ENCODE data around the gene PLEKHA8.

- TF ChIP-seq CTCF (conservative IDR thresholded peaks at IDR 0.05; ENCODE audit: low read length) (no peak), EZH2phosphoT487 (IDR thresholded peaks at IDR 0.05; ENCODE audit: borderline replicate concordance, low read depth, low read length) (no peak)
These were observed 434 bp upstream of the PLEKHA8 start for GRCh38 chr7:30027740-30028215.
